Fibroblast of pulmonary artery (primary cell): ENCODE results near the gene MACROD2.
A peak's percentile ranks its signal among the peaks of the same experiment; 100 is the strongest.

Experiments
- DNase-seq: peaks from one replicate; pipeline ENCODE4 v3.0.0-alpha.2; 2010; ENCODE audit warnings: low read depth
- H3K4me3 ChIP-seq: replicated peaks from 2 replicates; pipeline ENCODE4 v1.5.1; 2011; ENCODE audit warnings: low read depth, mild to moderate bottlenecking, control low read depth, low read length, moderate library complexity
- CTCF ChIP-seq: IDR thresholded peaks from 2 replicates; pipeline ENCODE4 v1.5.1; 2011; ENCODE audit warnings: mild to moderate bottlenecking, control low read depth, low read length, inconsistent platforms; ENCODE audit errors: missing control alignments

The MACROD2 gene

GRCh38 chr20:15232243-15232642, 1236.9 kb downstream of the MACROD2 start:
- no peak for TF ChIP-seq CTCF
- no peak for DNase-seq

GRCh38 chr20:15235471-15236198, 1240.3 kb downstream of the MACROD2 start:
- DNase-seq, result no peak
- H3K4me3 ChIP-seq, result no peak overlapping the region
- TF ChIP-seq CTCF, result no peak

More at GRCh38 chr20:15232243-15232642, 1236.9 kb downstream of the MACROD2 start:
- H3K4me3 ChIP-seq, result no peak overlapping the region

GRCh38 chr20:15236812-15237211, 1241.5 kb downstream of the MACROD2 start:
- peak; percentile 74 for DNase-seq
- no peak overlapping the region for H3K4me3 ChIP-seq
- peak; percentile 82 for TF ChIP-seq CTCF

- H3K4me3 ChIP-seq, result no peak overlapping the region
- DNase-seq, result no peak
- TF ChIP-seq CTCF, result no peak
Measured at GRCh38 chr20:15239542-15240206, 1244.4 kb downstream of the MACROD2 start.

GRCh38 chr20:15240801-15241200, 1245.5 kb downstream of the MACROD2 start:
- DNase-seq, result peak; percentile 7
- H3K4me3 ChIP-seq, result no peak overlapping the region
- TF ChIP-seq CTCF, result no peak

GRCh38 chr20:15241681-15242080, 1246.4 kb downstream of the MACROD2 start:
- peak; percentile 2 for DNase-seq
- no peak overlapping the region for H3K4me3 ChIP-seq
- TF ChIP-seq CTCF, result no peak
